Calu3 (cell line): ENCODE results near the gene SLC25A30. TPM values are rescaled to one million over a fixed set of nuclear protein-coding genes. Genes with fewer than 3 reads are reported as not detected.
"Not testable (repeated sequence)": the region's sequence is repeated elsewhere in the genome, so short reads cannot be mapped to it uniquely, and the experiment has no call there.

Source experiments
- BruUV-seq: library from RNA; stranded (reverse); fragments of 400-500 nt; replicated peaks from 2 replicates; lab custom pipeline; 2021; lab: Mats Ljungman, UMichigan
- CTCF ChIA-PET: fragments of 300-600 bp; sonication (Branson Sonifier 250); formaldehyde crosslinking; loops from one replicate; lab custom pipeline; 2022; ENCODE audit warnings: antibody characterized with exemption; lab: Charles Lee
- DNase-seq: peaks from one replicate; pipeline ENCODE4 v3.0.0; 2022
- H3K27ac Mint-ChIP-seq: one replicate; pipeline ENCODE4 v1.8.0; 2022; ENCODE audit warnings: mixed read lengths; ENCODE audit not compliant: unreplicated experiment
- H3K27me3 Mint-ChIP-seq: one replicate; pipeline ENCODE4 v1.8.0; 2022; ENCODE audit warnings: mixed read lengths; ENCODE audit not compliant: unreplicated experiment
- H3K36me3 Mint-ChIP-seq: one replicate; pipeline ENCODE4 v1.8.0; 2022; ENCODE audit warnings: mild to moderate bottlenecking, moderate library complexity, mixed read lengths; ENCODE audit not compliant: insufficient read depth, unreplicated experiment
- H3K4me1 Mint-ChIP-seq: one replicate; pipeline ENCODE4 v1.8.0; 2022; ENCODE audit warnings: mild to moderate bottlenecking, low read depth, mixed read lengths; ENCODE audit not compliant: unreplicated experiment
- H3K4me3 Mint-ChIP-seq: one replicate; pipeline ENCODE4 v1.8.0; 2022; ENCODE audit warnings: mild to moderate bottlenecking, low read depth, moderate library complexity, mixed read lengths; ENCODE audit not compliant: unreplicated experiment
- H3K9me3 Mint-ChIP-seq: one replicate; pipeline ENCODE4 v1.8.0; 2022; ENCODE audit warnings: low read depth, mixed read lengths; ENCODE audit not compliant: unreplicated experiment
- CTCF ChIP-seq: fragments of 200-600 bp; IDR thresholded peaks from one replicate; pipeline ENCODE4 v1.8.0; 2022; ENCODE audit warnings: antibody characterized with exemption; ENCODE audit not compliant: unreplicated experiment
- intact Hi-C: fragments of 100-400 bp; cut with micrococcal nuclease; formaldehyde crosslinking; loops from one replicate; pipeline ENCODE4 v1.10.0; 2022; ENCODE audit not compliant: unreplicated experiment
- total RNA-seq: library from RNA; stranded (reverse); gene quantifications from 2 replicates; pipeline ENCODE4 v1.2.3, GENCODE V29; 2022

The SLC25A30 gene
- total RNA-seq, 1 experiment from 2014 or later: 18.2 TPM

- intact Hi-C loops, H3K27me3 Mint-ChIP-seq, H3K9me3 Mint-ChIP-seq, H3K4me1 Mint-ChIP-seq, H3K4me3 Mint-ChIP-seq, DNase-seq, H3K36me3 Mint-ChIP-seq, H3K27ac Mint-ChIP-seq, CTCF ChIA-PET, BruUV-seq: not testable (repeated sequence)
These were observed 39.4 kb downstream of the SLC25A30 start for GRCh38 chr13:45378786-45379185.

- H3K9me3 Mint-ChIP-seq, DNase-seq, H3K4me3 Mint-ChIP-seq, H3K36me3 Mint-ChIP-seq, BruUV-seq, H3K27ac Mint-ChIP-seq, intact Hi-C loops, H3K27me3 Mint-ChIP-seq, CTCF ChIA-PET, H3K4me1 Mint-ChIP-seq: not testable (repeated sequence)
These were observed 40.9 kb downstream of the SLC25A30 start for GRCh38 chr13:45377314-45377713.

GRCh38 chr13:45376651-45377050, 41.5 kb downstream of the SLC25A30 start:
- not testable (repeated sequence) for H3K36me3 Mint-ChIP-seq

GRCh38 chr13:45374917-45375316, 43.3 kb downstream of the SLC25A30 start:
- Mint-ChIP-seq H3K36me3 (peaks cover 9% of the 10 kb centered on the region), H3K9me3 (no peaks in the 10 kb centered on the region), H3K27ac (no peak overlapping the region), H3K4me1 (peaks cover 6% of the 10 kb centered on the region), H3K27me3 (no peaks in the 10 kb centered on the region), H3K4me3 (no peak overlapping the region)
- TF ChIP-seq CTCF: no peak
- BruUV-seq: no TSS peak
- no peak for DNase-seq
- intact Hi-C loops: no loop called here
- CTCF ChIA-PET: no interaction called here

More at GRCh38 chr13:45376651-45377050, 41.5 kb downstream of the SLC25A30 start:
- H3K27ac Mint-ChIP-seq, H3K4me3 Mint-ChIP-seq, H3K4me1 Mint-ChIP-seq, BruUV-seq, CTCF ChIA-PET, H3K27me3 Mint-ChIP-seq, H3K9me3 Mint-ChIP-seq, DNase-seq, intact Hi-C loops: not testable (repeated sequence)

- H3K4me1 Mint-ChIP-seq: peaks cover 24% of the 10 kb centered on the region
- CTCF ChIA-PET: interaction anchor here (0.6 kb wide), 2 partner anchors 33 to 43 kb away, joined by 3 to 4 read pairs; no protein-coding TSS in a partner anchor
- no peaks in the 10 kb centered on the region for H3K27me3 Mint-ChIP-seq
- no peak for TF ChIP-seq CTCF
- no peak for DNase-seq
- no TSS peak for BruUV-seq
- no peak overlapping the region for H3K4me3 Mint-ChIP-seq
- H3K9me3 Mint-ChIP-seq: no peaks in the 10 kb centered on the region
- intact Hi-C loops: no loop called here
- H3K27ac Mint-ChIP-seq: no peak overlapping the region
- peaks cover 18% of the 10 kb centered on the region for H3K36me3 Mint-ChIP-seq
These were observed 45.0 kb downstream of the SLC25A30 start for GRCh38 chr13:45373162-45373547.
